GM08714 (cell line): ENCODE data around the gene ATRAID.

Experiments used
- H3K4me3 ChIP-seq: fragments of 200-500 bp; sonication (Bioruptor generic); 2 replicates; pipeline ENCODE4 v1.5.1; 2014; ENCODE audit warnings: mild to moderate bottlenecking, low read length, inconsistent platforms
- ZNF274 ChIP-seq: IDR thresholded peaks from 2 replicates; pipeline ENCODE4 v1.6.1; 2012; ENCODE audit warnings: mild to moderate bottlenecking, low read depth, low read length

The ATRAID gene

DNA sequence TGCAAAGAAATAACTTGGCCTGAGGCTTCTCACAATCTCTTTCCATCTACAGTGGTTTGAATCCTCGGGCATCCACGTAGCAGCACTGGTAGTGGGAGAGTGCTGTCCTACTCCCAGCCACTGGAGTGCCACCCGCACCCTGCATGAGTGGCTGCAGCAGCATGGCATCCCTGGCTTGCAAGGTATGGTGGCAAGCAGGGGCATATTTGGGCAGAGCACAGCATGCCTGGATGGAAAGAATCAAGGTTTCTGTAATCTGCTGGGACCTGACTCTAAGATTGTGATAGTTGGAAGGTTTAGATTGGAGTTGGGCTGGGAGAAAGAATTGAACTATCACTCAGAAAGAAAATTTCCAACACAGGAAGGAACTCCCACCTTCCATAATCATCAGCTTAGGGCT is 9.3 kb downstream of the ATRAID start:
- no peak overlapping the region for H3K4me3 ChIP-seq
- no peak for TF ChIP-seq ZNF274

DNA sequence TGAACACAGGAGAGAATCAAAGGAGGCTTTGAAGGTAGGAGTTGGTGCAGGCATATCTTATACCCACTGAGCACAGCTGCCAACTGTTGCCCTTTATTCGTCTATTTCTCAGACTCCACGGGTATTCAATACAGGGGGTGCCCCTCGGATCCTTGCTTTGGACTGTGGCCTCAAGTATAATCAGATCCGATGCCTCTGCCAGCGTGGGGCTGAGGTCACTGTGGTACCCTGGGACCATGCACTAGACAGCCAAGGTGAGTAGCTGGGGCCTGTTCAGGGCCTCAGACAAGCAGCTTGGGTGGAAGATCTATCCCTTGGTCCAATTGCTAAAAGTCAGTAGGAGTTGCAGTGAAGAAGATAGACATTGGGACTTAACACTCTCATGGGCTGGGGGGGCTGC is 10.6 kb downstream of the ATRAID start:
- no peak overlapping the region for H3K4me3 ChIP-seq
- TF ChIP-seq ZNF274: no peak

DNA sequence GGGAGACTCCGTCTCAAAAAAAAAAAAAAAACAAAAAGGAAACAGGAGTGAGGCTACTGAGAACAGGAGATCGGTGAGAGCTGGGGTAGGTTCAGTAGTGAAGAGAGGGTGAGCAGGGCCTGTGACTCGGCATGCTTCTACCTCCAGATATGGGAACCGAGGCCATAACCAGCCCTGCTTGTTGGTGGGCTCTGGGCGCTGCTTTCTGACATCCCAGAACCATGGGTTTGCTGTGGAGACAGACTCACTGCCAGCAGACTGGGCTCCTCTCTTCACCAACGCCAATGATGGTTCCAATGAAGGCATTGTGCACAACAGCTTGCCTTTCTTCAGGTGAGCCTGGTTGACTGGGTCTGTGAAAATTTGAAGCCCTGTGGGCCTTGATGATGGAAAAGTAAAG is 11.6 kb downstream of the ATRAID start:
- H3K4me3 ChIP-seq: no peak overlapping the region
- no peak for TF ChIP-seq ZNF274

DNA sequence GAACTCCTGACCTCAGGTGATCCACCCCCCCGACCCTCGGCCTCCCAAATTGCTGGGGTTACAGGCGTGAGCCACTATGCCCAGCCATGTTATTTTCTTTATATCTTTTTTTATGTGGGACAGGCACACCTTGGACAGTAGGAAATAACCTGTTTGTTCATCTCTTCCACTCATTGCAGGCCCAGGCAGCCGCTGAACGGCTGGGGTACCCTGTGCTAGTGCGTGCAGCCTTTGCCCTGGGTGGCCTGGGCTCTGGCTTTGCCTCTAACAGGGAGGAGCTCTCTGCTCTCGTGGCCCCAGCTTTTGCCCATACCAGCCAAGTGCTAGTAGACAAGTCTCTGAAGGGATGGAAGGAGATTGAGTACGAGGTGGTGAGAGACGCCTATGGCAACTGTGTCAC is 13.7 kb downstream of the ATRAID start:
- no peak overlapping the region for H3K4me3 ChIP-seq
- TF ChIP-seq ZNF274: no peak

DNA sequence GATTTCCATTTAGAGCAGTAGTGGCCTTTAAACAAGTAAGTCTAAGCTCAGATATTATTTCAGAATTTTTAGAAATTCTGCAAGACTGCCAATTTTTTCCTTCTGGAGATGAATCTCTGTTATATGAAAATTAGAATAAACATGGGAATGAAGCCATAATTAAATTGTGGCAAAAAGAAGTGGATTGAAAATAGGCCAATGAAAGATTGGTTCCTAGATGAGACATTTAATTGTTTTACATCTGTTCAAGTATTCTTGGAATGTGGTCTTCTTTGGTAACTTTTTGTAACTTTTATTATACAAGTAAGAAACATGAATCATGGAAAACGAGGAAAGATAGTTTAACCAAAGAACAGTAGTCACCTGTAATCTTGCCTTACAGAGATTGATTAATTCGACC is 15.7 kb downstream of the ATRAID start:
- no peak for TF ChIP-seq ZNF274

DNA sequence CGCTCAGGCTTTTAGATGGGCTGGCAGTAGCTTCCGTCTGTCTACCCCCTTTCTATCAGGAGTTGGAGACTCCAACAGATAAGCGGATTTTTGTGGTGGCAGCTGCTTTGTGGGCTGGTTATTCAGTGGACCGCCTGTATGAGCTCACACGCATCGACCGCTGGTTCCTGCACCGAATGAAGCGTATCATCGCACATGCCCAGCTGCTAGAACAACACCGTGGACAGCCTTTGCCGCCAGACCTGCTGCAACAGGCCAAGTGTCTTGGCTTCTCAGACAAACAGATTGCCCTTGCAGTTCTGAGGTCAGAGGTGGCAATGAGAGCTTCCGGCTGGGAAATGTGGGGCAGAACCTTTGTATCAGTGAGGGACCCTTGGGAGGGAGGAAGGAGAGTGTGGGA is 20.1 kb downstream of the ATRAID start:
- H3K4me3 ChIP-seq: no peak overlapping the region
- TF ChIP-seq ZNF274: no peak

More for the DNA sequence above, 15.7 kb downstream of the ATRAID start:
- H3K4me3 ChIP-seq: no peak overlapping the region

DNA sequence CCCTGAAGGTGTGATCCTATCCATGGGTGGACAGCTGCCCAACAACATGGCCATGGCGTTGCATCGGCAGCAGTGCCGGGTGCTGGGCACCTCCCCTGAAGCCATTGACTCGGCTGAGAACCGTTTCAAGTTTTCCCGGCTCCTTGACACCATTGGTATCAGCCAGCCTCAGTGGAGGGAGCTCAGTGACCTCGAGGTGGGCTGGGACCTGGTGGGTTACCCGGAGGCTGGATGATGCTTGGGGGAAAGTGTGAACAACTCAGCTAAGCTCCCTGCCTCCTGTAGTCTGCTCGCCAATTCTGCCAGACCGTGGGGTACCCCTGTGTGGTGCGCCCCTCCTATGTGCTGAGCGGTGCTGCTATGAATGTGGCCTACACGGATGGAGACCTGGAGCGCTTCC is 21.5 kb downstream of the ATRAID start:
- no peak for TF ChIP-seq ZNF274
- no peak overlapping the region for H3K4me3 ChIP-seq

DNA sequence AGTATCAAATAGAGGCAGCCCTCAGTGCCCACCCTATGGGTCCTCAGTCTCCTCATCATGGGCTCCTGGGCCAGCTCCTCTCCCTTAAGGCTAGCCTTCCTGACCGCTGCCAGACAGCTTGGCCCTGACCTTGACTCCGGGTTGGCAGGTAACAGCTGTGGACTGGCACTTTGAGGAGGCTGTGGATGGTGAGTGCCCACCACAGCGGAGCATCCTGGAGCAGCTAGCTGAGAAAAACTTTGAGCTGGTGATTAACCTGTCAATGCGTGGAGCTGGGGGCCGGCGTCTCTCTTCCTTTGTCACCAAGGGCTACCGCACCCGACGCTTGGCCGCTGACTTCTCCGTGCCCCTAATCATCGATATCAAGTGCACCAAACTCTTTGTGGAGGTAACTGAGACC is 24.3 kb downstream of the ATRAID start:
- no peak for TF ChIP-seq ZNF274

DNA sequence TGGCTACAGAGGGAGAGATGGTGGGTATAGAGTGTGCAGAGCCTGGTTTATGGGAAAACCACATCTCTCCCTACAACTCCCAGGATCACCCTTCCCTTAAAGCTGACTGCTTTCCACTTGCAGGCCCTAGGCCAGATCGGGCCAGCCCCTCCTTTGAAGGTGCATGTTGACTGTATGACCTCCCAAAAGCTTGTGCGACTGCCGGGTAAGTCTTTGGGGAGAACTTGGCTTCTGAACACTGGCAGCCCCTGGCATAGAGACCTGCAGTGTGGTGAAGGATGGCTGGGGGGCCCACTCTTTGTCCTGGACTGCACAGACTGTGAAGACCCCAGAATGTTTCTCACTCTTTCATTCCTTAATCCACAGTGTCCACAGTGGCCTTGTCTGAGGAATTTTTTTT is 24.8 kb downstream of the ATRAID start:
- H3K4me3 ChIP-seq: no peak overlapping the region
- TF ChIP-seq ZNF274: no peak

More for the DNA sequence above, 24.3 kb downstream of the ATRAID start:
- H3K4me3 ChIP-seq: no peak overlapping the region

DNA sequence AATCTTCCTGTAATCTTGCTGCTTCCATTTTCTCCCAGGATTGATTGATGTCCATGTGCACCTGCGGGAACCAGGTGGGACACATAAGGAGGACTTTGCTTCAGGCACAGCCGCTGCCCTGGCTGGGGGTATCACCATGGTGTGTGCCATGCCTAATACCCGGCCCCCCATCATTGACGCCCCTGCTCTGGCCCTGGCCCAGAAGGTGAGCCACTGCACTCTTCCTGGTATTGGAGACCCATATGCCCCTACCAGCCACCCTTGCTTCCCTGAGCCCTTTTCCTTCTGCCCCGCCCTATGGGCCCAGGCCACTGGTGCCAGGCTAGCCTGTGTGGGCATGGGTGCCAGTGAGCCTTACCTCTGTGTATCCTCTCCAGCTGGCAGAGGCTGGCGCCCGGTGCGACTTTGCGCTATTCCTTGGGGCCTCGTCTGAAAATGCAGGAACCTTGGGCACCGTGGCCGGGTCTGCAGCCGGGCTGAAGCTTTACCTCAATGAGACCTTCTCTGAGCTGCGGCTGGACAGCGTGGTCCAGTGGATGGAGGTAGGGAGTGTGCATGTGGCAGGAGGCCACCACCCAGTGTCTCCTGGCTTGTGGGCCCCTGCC is 25.6 kb downstream of the ATRAID start:
- TF ChIP-seq ZNF274: no peak
- H3K4me3 ChIP-seq: no peak overlapping the region

DNA sequence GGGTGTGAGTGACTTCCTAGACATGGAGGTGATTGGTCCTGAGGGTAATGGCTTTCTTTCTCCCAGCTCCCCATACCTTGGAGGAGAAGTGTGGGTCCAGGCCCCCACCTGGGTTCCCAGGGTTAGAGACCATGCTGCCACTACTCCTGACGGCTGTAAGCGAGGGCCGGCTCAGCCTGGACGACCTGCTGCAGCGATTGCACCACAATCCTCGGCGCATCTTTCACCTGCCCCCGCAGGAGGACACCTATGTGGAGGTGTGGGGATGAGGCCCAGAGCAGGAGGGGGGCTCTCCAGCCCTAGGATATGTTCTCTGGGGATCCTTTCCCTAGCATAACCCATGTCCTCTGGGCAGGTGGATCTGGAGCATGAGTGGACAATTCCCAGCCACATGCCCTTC is 27.1 kb downstream of the ATRAID start:
- no peak for TF ChIP-seq ZNF274

DNA sequence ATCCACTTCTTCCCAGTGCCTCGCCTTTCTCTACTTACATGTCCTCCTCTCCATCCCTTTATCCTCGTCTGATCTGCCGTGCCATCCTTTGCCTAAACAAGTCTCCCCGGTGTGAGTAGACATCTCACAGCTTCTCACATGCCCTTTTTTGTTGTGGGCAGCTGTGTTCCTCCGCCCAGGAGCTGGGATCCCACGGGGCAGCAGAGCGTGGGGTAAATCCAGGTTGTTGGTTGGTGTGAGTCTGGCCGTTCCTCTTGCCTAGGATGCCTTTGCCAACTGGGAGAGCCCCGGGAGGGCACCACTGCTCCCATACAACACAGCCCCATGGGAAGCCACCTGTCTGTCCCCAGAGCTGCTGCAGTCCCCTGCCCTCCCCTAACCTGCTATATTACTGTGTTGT is 28.6 kb downstream of the ATRAID start:
- TF ChIP-seq ZNF274: no peak
- H3K4me3 ChIP-seq: no peak overlapping the region

More for the DNA sequence above, 27.1 kb downstream of the ATRAID start:
- H3K4me3 ChIP-seq: no peak overlapping the region

DNA sequence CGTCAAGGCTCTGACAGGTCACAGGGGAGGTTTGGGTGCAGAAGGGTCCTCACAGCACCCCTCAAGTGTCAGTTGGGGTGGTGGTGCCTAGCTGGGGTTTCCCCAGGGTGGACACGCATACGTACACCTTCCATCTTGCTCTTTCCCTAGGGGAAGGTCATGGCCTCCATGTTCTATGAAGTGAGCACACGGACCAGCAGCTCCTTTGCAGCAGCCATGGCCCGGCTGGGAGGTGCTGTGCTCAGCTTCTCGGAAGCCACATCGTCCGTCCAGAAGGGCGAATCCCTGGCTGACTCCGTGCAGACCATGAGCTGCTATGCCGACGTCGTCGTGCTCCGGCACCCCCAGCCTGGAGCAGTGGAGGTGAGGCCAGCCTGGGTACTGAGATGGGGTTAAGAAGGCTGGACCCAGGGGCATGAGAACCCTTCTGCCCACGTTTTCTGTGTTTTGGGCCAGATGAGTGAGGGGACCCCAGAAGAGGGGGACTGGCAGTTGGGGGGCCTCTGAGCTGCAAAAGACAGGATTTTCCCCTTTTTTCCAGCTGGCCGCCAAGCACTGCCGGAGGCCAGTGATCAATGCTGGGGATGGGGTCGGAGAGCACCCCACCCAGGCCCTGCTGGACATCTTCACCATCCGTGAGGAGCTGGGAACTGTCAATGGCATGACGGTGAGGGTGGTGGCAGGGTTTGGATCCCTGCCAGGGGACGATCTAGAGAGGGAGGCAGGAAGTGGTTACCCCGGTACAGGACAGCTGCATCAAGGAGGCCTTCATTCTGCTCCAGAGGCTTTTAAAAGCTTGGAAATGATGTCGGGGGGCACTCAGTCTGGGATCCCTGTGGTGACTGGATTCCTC is 30.1 kb downstream of the ATRAID start:
- H3K4me3 ChIP-seq: no peak overlapping the region
- TF ChIP-seq ZNF274: no peak

DNA sequence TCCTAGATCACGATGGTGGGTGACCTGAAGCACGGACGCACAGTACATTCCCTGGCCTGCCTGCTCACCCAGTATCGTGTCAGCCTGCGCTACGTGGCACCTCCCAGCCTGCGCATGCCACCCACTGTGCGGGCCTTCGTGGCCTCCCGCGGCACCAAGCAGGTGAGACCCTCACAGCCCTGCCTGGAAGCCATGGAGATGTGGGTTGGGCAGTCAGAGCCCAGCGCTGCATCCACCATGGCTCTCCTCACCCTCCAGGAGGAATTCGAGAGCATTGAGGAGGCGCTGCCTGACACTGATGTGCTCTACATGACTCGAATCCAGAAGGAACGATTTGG is 30.7 kb downstream of the ATRAID start:
- no peak overlapping the region for H3K4me3 ChIP-seq
- no peak for TF ChIP-seq ZNF274

DNA sequence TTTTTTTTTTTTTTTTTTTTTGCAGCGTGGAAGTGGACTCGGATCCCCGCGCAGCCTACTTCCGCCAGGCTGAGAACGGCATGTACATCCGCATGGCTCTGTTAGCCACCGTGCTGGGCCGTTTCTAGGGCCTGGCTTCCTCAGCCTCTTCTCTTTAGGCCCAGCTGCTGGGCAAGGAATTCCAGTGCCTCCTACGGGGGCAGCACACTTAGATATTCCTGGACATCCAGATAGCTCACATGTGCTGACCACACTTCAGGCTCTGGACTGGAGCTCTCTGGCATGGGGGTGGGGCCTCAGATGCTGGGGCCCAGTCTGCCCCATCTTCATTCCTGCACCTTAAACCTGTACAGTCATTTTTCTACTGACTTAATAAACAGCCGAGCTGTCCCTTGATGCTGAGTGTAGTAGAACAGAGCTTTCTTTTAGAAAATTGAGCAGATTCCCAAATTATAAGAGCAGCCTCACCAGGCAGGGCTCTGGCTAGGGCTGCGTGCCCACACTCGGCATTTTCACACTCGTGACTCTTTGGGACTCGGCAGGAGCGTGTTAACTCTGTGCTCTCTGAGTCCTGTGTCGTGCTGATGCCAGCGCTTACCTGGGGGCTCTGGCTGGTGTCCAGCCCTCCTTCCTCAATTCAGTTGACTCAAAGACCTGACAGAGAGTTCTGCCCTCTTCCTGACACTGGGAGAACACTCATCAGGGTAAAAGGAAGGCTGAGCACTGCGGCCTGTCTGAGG is 31.7 kb downstream of the ATRAID start:
- TF ChIP-seq ZNF274: no peak
- no peak overlapping the region for H3K4me3 ChIP-seq
